22Rv1 (cell line): ENCODE measurements around the gene LRP8.

Source experiments
- ZFX ChIP-seq: fragments of 450-650 bp; IDR thresholded peaks from 2 replicates; pipeline ENCODE4 v1.6.1; 2017; ENCODE audit warnings: antibody characterized with exemption, borderline replicate concordance
- TF ChIP-seq, protein P1 (sequence below): fragments of 450-650 bp; IDR thresholded peaks from 2 replicates; pipeline ENCODE4 v1.5.1; 2017; ENCODE audit warnings: mild to moderate bottlenecking

DNA sequence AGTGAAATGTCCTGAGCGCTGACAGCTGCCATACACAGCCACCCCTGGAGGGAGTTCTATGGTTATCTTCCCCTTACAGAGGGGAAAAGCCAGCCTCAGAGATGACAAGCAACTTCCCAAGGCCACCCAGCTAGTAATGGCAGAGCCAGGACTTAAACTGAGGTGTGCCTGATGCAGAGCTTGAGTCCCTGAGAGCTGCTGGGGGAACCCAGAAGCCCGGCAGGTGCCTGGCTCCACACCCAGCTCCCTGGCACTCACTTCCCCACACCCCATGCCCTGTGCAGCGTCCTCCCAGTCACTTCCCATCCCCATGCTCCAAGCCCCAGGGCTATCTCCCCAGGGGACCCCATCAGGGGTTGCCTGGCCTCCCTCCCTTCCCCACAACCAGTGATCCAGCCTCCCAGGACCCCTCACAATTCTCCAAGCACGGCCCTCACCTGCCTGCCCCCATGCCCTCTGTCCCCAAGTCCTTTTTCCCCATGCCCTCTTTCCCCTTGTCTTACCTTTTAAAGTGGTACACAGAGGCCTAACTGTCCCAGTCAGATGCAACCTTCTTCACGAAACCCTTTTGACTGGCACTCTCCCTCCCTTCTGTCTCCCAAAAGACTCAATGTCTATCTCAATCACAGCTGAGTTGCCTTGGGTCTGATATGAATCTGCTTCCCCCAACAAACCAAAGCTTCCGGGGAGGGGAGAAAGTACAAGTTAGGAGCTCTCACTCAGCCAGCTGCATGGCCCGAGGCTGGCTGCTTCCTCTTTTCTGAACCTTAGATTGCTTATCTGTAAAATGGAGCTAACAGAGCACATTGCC lies 39.8 kb upstream of the LRP8 start:
- TF ChIP-seq, protein P1, sequence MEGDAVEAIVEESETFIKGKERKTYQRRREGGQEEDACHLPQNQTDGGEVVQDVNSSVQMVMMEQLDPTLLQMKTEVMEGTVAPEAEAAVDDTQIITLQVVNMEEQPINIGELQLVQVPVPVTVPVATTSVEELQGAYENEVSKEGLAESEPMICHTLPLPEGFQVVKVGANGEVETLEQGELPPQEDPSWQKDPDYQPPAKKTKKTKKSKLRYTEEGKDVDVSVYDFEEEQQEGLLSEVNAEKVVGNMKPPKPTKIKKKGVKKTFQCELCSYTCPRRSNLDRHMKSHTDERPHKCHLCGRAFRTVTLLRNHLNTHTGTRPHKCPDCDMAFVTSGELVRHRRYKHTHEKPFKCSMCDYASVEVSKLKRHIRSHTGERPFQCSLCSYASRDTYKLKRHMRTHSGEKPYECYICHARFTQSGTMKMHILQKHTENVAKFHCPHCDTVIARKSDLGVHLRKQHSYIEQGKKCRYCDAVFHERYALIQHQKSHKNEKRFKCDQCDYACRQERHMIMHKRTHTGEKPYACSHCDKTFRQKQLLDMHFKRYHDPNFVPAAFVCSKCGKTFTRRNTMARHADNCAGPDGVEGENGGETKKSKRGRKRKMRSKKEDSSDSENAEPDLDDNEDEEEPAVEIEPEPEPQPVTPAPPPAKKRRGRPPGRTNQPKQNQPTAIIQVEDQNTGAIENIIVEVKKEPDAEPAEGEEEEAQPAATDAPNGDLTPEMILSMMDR, result no peak
- TF ChIP-seq ZFX, result no peak
